ENCODE data around the gene PIP5KL1.
A peak's percentile ranks its signal among the peaks of the same experiment; 100 is the strongest.

Gene PIP5KL1

GRCh38 chr9:127915801-127916719 is 14.5 kb downstream of the PIP5KL1 start:
- no peak for TF ChIP-seq CTCF (IDR thresholded peaks at IDR 0.05; ENCODE audit: low read depth, low read length)
- in situ Hi-C loops (cut with HindIII; ENCODE audit: low sequenced_read_pairs), result no loop called here
- no peak for DNase-seq (ENCODE audit: low read depth, low spot score)
- H3K4me3 ChIP-seq (ENCODE audit: low read depth, low read length), result peak overlapping the region; percentile 57

DNA sequence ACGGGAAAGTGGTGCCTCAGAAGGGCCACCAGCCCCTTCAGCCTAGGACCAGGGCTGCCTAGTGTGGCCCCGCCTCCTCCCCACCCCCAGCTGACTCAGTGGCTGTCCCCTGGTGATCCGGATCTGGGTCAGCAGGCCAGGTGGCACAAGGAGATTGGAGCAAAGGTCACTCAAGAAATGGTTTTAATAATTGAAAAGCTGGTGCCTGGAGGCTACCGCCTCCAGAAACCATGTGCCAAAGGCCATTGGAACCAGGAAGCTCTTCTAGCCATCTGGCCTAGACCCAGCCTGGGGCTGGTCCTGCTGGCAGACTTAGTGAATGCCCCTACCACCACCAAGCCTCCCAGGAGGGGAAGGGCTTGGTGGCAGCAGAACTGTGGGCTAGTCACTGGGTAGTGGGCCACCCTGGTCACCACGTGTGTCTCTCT is 15.2 kb downstream of the PIP5KL1 start:
- in situ Hi-C loops (cut with HindIII; ENCODE audit: low sequenced_read_pairs), result no loop called here
- H3K4me3 ChIP-seq (ENCODE audit: low read depth, low read length), result no peak overlapping the region
- DNase-seq (ENCODE audit: low read depth, low spot score), result no peak
- TF ChIP-seq CTCF (IDR thresholded peaks at IDR 0.05; ENCODE audit: low read depth, low read length), result no peak

- in situ Hi-C loops (cut with HindIII; ENCODE audit: low sequenced_read_pairs), result no loop called here
- no peak overlapping the region for H3K4me3 ChIP-seq (ENCODE audit: low read depth, low read length)
- DNase-seq (ENCODE audit: low read depth, low spot score), result no peak
- TF ChIP-seq CTCF (IDR thresholded peaks at IDR 0.05; ENCODE audit: low read depth, low read length), result no peak
These were observed 16.9 kb downstream of the PIP5KL1 start for GRCh38 chr9:127913682-127914081.

GRCh38 chr9:127912882-127913281 is 17.7 kb downstream of the PIP5KL1 start:
- TF ChIP-seq CTCF (IDR thresholded peaks at IDR 0.05; ENCODE audit: low read depth, low read length), result no peak
- H3K4me3 ChIP-seq (ENCODE audit: low read depth, low read length), result no peak overlapping the region
- DNase-seq (ENCODE audit: low read depth, low spot score), result no peak
- in situ Hi-C loops (cut with HindIII; ENCODE audit: low sequenced_read_pairs), result no loop called here

- no peak for DNase-seq (ENCODE audit: low read depth, low spot score)
- TF ChIP-seq CTCF (IDR thresholded peaks at IDR 0.05; ENCODE audit: low read depth, low read length), result no peak
- in situ Hi-C loops (cut with HindIII; ENCODE audit: low sequenced_read_pairs), result no loop called here
- no peak overlapping the region for H3K4me3 ChIP-seq (ENCODE audit: low read depth, low read length)
These were observed 18.3 kb downstream of the PIP5KL1 start for GRCh38 chr9:127912296-127912695.

- no peak overlapping the region for H3K4me3 ChIP-seq (ENCODE audit: low read depth, low read length)
- in situ Hi-C loops (cut with HindIII; ENCODE audit: low sequenced_read_pairs), result no loop called here
- TF ChIP-seq CTCF (IDR thresholded peaks at IDR 0.05; ENCODE audit: low read depth, low read length), result no peak
- DNase-seq (ENCODE audit: low read depth, low spot score), result peak; percentile 38
These were observed 19.9 kb downstream of the PIP5KL1 start for GRCh38 chr9:127910613-127911205.

Measured in astrocyte of the spinal cord (primary cell).